CD4-positive, alpha-beta T cell treated with Interleukin-6 at 100 ng/mL for 8 hours (primary cell): ENCODE measurements around the gene ANKFN1.
"Not testable (repeated sequence)": the region's sequence is repeated elsewhere in the genome, so short reads cannot be mapped to it uniquely, and the experiment has no call there.

Source experiments
- DNase-seq: peaks from one replicate; pipeline ENCODE4 v3.0.0-alpha.2; 2020; ENCODE audit warnings: mixed read lengths, low spot score

ANKFN1 gene

DNA sequence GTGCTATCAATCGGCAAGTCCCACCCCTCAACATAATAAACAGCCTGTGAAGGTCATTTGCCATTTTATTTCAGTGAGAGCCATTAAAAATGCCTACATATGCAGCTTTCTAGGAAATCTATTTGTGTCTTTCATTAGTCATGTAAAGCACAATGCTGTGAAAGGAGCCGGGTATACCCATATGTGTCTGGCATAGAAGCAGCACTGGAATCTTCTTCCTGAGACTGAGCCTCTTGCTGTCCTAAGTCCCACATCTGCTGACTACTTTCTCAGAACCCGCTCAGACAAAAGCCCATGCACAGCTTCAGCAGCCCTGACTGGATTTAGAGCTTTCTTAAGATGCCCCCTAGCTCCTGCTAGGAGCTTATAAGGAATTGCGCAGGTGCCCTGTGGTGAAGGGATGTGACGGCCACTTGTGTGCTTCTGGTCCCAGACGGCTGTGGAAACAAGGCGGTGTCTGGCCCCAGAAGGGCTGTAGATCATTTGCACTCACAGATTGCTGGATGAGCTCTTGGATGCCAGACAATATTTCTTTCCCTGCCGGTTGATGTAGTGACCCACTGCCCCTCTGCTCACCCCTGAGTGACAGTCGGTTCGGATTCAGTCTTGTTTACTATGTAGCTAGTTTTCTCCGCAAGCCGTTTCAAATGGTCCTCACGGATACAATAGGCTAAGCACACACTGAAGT is 172.2 kb downstream of the ANKFN1 start:
- DNase-seq = no peak

DNA sequence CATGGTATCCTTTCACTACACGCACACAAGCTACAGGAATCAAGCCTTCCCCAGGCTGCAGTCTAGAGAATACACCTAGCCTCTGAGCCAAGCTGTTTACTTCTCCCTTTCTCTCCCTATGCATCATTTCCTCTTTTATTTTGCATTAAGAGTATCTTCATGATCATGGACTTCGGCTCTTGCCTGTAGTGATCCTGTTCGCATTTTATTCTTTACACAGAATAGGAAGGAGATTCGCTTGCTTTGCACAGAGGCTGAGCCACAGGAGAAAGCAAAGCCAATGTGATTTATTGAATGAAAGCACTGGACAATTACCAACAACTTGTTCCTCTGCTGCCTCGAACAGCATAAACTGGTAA is 172.7 kb downstream of the ANKFN1 start:
- no peak for DNase-seq

DNA sequence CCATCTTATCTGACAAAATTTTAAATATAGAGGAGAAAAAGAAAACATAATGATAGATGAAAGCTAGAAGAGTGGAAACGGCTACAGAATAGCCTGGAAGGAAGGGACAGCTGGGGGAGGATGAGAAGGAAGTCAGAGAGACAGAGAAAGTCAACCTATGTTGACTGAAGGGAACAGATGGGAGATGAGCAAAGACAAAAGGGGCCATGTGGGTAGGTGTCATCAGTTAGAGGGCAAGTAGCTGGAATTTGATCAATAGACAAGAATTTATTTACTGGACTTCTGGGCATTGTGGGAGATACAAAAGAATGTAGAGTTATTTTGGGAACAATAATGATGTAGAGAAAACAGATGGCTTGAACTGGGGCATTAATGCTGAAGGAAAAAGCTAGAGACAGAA is 194.4 kb downstream of the ANKFN1 start:
- no peak for DNase-seq

DNA sequence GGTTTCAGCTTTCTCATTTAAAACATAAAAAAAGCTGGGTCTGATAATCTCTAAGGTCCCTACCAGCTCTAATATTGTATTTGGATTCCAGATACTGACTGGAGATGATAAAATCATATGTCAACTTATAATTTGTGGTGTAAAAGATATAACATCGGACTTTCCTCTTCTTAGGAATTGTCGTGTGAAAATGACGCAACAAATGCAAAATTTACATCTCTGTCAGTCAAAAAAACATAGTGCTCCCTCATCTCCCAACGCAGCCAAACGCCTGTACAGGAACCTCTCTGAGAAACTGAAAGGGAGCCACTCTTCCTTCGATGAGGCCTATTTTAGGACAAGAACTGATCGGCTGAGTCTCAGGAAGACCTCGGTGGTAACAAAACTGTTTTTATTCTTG is 197.3 kb downstream of the ANKFN1 start:
- no peak for DNase-seq

DNA sequence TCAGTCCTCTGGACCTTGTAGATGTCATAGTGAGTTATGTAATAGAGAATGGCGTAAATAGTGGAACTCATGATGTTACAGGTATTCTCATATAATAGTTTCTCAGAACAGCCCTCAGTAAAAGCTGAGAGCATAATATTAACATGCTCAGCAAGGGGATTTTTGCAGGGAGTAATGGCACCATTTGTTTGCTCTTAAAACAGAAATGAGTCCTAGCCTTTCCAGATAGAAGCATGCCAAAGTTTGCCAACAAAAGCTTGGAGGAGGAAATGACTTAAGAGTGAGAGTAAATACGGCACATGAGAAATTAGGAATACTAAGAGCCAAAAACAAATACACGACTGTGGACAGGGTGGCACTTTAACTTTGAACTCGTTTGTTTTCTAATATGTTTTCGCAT is 198.4 kb downstream of the ANKFN1 start:
- no peak for DNase-seq

DNA sequence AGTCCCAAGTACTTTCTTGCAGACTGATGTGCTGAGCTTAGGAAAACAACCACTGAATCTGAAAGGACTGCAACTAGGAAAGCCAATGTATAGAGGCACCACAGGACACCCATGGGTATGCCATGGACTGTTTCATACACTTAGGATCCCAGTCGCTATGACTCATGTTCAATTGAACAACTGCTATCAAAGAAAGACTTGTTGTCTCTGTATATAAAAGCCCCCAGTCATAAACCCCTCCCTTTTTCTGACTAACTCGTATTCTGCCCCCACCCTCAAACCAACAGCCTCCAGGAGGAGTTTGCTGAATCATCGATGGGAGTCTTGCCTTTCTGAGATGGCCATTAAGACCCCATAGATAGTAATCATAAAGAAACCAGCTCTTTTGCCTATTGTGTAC is 205.4 kb downstream of the ANKFN1 start:
- DNase-seq = no peak

DNA sequence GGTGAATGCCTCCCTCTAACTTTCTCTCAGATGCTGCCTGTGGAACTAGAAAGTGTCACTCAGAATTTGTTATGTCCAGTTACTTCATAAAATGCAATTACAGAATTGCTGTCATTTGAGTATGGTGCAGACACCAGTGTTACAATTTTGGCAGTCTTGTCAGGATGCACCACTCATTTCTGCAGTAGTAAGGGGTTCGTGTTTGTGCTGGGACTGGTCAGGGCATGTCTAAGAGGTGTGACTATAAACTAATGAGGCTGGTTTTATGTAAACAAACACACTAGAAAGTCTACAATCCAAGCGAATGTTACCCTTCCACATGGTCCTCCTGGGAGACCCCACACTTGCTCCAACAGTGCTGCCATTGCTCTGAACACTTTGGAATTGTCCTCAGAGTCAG is 206.2 kb downstream of the ANKFN1 start:
- DNase-seq = no peak

DNA sequence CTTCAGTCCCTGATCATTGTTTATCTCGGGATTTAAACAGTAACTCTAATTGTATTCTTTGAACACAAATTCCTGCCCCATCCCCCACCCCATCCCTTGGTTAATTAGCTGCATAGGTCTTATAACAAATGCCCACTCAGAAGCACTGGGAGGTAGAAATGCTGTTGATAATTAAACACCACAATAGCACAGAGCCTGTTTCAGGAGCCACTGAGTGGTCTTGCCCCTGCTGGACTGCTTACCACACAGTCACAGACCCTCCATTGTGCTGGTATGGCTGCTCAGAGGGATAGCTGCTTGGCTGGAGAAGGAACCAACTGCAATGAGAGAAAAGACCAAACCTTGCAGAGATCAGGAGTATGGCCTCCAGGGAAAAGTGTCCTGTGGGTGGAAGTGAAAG is 214.1 kb downstream of the ANKFN1 start:
- DNase-seq = no peak

DNA sequence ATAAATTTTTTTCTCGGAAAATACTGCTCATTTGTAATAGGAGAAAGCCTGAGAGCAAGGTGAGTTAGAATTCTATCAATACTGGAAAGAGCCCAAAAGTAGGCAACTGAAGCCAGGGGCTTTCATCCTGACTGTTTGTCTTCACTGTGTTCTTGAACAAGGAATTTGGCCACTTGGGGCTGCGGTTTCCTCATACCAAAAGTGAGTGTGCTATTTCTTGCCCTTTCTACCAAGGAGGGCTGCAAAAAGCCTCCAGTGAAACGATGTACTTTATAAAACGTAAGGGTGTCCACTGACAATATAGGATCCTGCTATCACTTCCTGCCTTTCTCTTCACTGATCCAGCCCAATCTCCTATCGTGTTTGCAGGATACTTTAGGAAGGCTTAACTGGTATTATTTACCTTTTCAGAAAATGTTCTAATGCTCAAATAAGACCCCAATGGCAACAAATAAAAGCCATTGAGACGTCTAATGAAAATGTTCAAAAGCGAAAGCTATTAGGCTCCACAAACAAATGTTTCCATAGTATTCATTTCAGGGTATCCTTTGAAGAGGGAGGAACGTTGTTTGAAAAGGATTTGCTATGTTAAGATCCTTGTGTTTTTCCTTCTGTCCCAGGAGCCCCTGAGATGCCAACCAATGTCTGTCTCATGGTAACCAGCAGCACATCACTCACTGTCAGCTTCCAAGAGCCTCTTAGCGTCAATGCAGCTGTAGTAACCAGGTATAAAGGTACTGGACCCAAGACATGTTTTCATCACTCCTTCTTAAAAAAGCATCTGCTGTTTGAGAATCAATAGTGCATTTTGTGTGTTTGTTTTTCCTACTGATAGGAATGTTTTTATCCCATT is 220.9 kb downstream of the ANKFN1 start:
- no peak for DNase-seq

DNA sequence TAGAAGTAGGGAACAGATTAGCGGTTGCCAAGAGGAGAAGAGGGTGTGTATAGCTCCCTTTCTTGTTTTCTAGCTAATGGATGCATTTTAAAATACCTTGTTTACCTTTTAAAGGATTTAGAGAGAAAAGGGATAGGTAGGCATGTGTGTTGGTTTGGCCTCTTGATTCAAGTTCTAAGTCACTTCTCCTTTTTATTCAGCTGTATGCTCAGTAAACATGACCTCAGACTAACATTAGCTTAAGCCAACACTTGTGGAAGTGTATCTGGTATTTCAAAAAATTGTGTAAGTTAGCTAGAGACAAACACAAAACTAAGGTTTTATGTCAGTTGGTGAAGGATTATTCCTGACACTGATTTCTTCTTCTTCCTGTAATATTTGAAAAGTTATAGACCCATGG is 236.1 kb downstream of the ANKFN1 start:
- no peak for DNase-seq

DNA sequence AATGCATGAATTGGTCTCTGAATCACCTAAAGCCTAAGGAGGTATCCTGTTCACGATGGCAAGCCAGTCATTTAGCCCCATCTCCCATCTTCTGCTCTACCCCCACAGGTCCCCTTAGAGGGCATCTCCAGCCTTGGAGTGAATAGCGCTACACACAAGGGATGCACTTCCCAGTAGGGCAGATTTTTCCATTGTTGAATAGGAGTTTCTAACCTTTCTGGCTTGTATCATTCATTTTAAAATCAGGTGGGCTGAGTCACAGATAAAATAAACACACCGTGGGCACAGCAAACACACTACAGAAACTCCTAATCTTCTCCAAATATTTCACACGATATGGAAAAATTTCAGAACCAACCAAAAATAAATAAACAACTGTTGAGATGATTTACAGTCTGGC is 239.0 kb downstream of the ANKFN1 start:
- no peak for DNase-seq

DNA sequence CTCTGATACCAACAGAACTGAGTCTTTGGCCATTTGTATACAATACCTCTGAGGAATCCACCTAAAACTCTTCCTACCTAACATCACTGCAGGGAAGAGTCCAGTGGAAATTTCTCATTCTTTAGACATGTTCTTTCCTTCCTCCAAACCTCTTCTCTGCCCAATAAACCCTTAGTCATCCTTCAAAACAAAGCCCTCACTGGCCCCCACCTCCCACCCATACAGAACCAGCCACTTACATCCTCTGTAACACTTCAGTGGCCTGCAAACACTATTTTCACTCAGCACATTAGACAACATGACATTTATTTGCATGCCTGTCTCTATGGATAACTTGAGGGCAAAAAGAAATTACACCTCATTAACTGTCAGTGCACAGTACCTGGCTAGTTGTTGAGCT is 239.9 kb downstream of the ANKFN1 start:
- DNase-seq = no peak

DNA sequence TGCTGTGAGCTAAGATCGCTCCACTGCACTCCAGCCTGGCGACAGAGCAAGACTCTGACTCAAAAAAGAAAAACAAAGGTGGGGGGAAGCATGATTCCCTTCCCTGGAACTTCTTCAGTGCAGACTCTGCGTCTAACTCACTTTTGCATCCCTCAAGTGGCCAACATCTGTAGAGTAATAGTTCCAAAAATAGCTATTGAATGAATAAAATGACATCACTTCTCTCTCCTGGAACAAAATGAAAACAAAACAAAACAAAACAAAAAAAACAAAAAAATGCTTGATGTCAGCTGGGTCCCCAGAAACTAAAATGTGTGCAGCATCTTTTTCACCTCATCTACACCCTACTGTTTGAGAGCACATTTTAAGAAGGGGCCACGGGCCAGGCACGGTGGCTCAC is 242.5 kb downstream of the ANKFN1 start:
- no peak for DNase-seq

DNA sequence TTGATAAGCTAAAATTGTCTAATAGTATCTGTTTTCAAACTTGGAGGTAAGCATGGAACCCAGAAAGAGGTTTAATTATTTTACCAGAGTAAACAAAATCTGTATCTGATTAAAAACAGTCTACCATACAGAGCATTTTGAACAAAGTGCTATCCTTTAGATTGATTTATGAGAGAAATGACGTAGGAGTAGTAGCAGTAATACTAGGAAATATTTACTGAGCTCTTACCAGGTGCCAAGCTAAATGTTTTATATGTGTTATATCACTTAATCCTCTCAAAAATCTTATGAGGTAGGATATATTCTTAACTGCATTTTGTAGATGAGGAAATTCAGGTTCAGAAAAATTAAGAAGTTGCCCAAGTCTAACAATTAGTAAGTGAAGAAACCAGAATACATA is 253.8 kb downstream of the ANKFN1 start:
- no peak for DNase-seq

DNA sequence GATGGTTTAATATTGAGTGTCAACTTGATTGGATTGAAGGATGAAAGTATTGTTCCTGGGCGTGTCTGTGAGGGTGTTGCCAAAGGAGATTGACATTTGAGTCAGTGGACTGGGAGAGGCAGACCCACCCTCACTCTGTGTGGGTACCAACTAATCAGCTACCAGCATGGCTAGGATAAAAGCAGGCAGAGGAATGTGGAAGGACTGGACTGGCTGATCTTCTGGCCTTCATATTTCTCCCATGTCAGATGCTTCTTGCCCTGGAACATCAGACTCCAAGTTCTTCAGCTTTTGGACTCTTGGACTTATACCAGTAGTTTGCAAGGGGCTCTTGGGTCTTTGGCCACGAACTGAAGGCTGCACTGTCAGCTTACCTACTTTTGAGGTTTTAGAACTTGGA is 259.1 kb downstream of the ANKFN1 start:
- DNase-seq = not testable (repeated sequence)

DNA sequence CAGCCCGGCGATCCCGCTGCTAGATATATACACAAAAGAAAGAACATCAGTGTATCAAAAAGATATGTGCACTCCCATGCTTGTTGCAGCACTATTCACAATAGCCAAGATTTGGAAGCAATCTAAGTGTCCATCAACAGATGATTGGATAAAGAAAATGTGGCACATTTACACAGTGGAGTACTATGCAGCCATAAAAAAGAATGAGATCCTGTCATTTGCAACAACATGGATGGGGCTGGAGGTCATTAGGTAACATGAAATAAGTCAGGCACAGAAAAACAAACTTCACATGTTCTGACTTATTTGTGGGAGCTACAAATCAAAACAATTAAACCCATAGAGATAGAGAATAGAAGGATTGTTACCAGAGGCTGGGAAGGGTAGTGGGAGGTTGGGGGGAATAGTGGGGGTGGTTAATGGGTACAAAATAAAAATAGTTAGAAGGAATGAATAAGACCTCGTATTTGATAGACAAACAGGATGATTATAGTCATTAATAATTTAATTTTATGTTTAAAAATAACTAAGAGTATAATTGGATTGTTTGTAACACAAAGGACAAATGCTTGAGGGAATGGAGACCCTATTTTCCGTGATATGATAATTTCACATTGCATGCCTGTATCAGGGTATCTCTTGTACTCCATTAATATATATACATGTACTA is 263.5 kb downstream of the ANKFN1 start:
- no peak for DNase-seq

DNA sequence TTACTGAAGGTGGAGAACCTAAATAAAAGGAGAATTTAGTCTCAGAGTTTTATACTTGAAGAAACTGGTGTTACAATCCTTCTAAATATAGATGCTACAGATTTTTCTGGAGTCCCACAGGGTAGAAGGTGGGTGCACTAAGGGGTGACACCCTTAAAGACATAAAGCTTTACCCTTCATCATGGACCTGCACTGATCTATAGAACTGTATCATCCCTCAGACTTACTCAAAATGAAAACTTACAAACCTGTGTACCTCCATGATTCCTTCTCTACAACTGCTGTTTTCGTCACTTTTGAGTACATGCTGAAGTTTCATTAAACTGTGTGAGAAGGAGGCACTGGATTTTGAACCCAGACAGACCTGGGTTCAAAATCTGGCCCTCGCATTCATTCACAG is 270.7 kb downstream of the ANKFN1 start:
- no peak for DNase-seq

DNA sequence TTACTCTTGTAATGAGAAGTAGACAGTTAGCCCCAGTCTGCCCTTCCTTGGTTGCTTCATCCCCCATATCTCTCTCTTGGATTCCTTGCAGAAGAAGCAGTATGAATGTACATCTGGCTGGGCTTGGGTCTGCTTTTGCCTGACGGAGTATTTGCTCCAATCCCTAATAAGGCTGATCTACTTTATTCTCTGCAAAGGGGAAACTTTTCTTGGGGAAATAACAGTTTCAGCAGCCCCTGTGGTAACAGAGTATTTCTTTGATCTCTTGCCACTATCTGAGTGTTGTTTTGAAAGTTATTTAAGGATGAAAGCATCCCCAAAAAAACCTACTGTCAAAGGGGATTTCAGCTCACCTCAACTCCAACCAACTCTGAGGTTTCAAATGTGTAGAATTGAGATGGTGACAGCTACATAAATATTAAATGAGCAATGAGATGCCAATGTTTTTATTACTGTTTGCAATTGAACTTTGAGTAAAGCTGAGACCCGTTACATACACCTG is 271.3 kb downstream of the ANKFN1 start:
- DNase-seq = no peak

DNA sequence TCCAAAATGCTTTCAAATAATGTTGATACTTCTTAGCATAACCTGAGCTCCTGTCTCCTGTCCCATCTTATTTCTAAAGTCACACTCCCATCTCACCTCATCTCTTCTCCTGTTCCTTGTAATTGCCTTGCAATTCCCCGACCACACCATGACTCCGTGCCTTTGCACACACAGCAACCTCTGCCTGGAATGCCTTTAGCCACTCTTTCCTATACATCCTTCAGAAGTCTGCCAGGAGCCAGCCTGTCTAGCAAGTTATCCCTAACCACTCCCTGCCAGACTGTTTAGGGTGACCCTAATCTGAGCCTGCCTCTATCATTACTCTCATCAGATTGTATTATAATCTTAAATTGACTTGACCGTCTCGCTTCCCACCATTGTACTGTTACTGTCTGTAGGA is 272.2 kb downstream of the ANKFN1 start:
- DNase-seq = no peak

DNA sequence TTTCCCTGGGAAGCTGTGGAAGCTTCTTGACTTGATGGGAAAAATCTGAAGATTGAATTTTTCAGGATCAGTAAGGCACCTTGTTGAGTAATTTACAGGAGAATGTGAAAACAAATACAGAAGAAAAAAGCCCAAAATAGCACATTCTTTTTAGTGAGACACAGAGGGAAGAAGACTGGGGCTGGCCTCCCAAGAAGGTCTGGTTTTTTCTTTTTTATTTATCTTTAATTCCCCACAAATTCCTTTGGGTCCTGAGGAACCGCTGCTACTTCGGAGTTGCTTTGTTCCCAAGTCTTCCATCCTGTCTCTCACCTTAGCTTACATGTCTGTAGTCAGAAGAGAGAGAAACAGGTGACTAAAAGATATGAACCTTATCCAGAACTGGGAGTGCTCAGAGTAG is 273.6 kb downstream of the ANKFN1 start:
- no peak for DNase-seq

DNA sequence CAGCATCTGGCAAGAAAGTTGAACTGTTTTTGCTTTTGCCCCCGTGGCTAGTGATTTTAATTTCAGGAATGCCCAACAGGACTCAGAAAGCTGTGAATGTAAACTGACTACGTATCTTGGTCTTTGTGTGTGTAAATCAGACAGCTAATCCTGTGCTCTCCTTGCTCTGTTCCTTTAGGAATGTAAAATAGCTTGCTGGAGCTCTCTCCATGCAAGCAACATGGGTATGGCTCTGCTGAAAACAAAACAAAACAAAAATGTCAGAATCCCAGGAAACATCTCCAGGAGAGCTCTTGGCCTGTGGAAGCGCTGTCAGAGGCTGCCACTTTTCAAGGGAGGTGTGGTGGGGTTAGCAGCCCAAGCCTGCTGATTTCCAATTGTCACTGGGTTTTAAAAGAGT is 278.5 kb downstream of the ANKFN1 start:
- no peak for DNase-seq

DNA sequence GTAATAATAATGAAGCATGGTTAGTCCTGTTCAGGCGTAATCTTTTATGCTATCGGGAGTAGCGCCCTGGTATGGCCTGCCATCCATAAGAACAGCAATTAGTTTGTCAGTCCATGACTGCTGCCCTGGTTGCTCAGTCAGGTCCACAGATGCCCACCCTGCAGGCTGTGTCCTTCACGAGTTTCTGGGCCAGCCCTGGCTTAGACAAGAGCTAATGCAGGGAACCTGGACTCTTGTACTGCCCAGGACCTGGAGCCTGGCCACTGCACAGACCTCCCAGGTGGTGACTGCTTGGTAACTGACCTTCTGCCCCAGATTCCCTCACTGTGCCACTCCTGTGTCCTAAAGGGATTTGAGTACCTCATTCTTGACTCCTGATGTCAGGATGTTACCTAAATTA is 279.2 kb downstream of the ANKFN1 start:
- DNase-seq = no peak

DNA sequence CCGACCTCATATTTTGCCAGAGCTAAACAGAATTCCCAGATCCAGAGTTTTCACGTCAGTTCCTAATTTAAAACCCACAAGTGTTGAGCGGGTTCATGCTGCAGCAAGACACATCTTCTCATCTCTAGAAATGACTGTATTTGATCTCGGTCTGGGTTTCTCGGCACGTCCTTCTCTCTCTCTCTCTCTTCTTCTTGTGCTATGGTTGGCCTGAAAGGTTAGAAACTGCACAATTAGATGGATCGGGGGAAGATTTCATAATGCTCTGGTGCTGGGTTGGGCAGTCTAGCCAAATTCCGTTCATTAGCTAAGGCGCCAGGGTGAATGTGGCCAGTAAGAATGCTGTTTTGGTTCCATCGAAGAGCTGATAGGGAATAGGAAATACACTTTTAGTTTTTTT is 281.3 kb downstream of the ANKFN1 start:
- DNase-seq = no peak
